ENCODE data around the gene RPGR. TPM values are rescaled to one million over a fixed set of nuclear protein-coding genes. Genes with fewer than 3 reads are reported as not detected.

RPGR gene
- total RNA-seq, 1 experiment from 2014 or later, result 10.4 TPM

- no peaks in the 10 kb centered on the region for H3K27me3 ChIP-seq (ENCODE audit: insufficient read depth, low read length)
- no peaks in the 10 kb centered on the region for H3K36me3 ChIP-seq (ENCODE audit: control insufficient read depth in 1 of 2, insufficient read depth in 2 of 2, low read length in 2 of 2)
- H2AFZ ChIP-seq (ENCODE audit: low read depth, low read length, poor library complexity, severe bottlenecking), result no peak overlapping the region
- H3K79me2 ChIP-seq (ENCODE audit: insufficient read depth, low read length), result no peaks in the 10 kb centered on the region
- no TSS peak for BruUV-seq (replicated peaks)
- H3K4me3 ChIP-seq (replicated peaks in 1 of 2; ENCODE audit: low read depth in 1 of 2, low read length in 2 of 2), result no peak overlapping the region
- TF ChIP-seq JUND (IDR thresholded peaks at IDR 0.05), result no peak
- no peak for TF ChIP-seq CBX3 (IDR thresholded peaks at IDR 0.05; ENCODE audit: low read depth)
- TF ChIP-seq CTCF (IDR thresholded peaks at IDR 0.05 in 2 of 3, conservative IDR thresholded peaks at IDR 0.05 in 1 of 3; ENCODE audit: borderline replicate concordance in 1 of 3, insufficient read depth in 1 of 3, low read depth in 2 of 3, low read length in 2 of 3), result no peak
- no peak for TF ChIP-seq REST (IDR thresholded peaks at IDR 0.05; ENCODE audit: low read depth)
- TF ChIP-seq ELF1 (IDR thresholded peaks at IDR 0.05; ENCODE audit: borderline replicate concordance, low read depth), result no peak
- no peak for TF ChIP-seq YY1 (IDR thresholded peaks at IDR 0.05; ENCODE audit: extremely low read depth, insufficient replicate concordance, low read depth, low read length)
- TF ChIP-seq EZH2 (IDR thresholded peaks at IDR 0.05), result no peak
- TF ChIP-seq FOSL1 (IDR thresholded peaks at IDR 0.05; ENCODE audit: low read depth), result no peak
- TF ChIP-seq, protein P1, sequence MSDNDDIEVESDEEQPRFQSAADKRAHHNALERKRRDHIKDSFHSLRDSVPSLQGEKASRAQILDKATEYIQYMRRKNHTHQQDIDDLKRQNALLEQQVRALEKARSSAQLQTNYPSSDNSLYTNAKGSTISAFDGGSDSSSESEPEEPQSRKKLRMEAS (IDR thresholded peaks at IDR 0.05), result no peak
- TF ChIP-seq CEBPB (IDR thresholded peaks at IDR 0.05; ENCODE audit: low read depth), result no peak
- no peak for TF ChIP-seq SIN3A (IDR thresholded peaks at IDR 0.05; ENCODE audit: low read depth)
- TF ChIP-seq POLR2A (IDR thresholded peaks at IDR 0.05; ENCODE audit: borderline replicate concordance, extremely low read depth, insufficient read depth, insufficient read length), result no peak
- TF ChIP-seq TCF7L2 (IDR thresholded peaks at IDR 0.05; ENCODE audit: borderline replicate concordance, extremely low read depth, insufficient read depth, insufficient read length), result no peak
- TF ChIP-seq SRF (IDR thresholded peaks at IDR 0.05; ENCODE audit: low read depth), result no peak
- no peak for TF ChIP-seq EGR1 (IDR thresholded peaks at IDR 0.05; ENCODE audit: low read depth)
- TF ChIP-seq SP1 (IDR thresholded peaks at IDR 0.05; ENCODE audit: low read depth), result no peak
- no peak for TF ChIP-seq ZNF274 (IDR thresholded peaks at IDR 0.05; ENCODE audit: low read depth, low read length)
- TF ChIP-seq EZH2phosphoT487 (IDR thresholded peaks at IDR 0.05; ENCODE audit: borderline replicate concordance), result no peak
- TF ChIP-seq, protein P2, sequence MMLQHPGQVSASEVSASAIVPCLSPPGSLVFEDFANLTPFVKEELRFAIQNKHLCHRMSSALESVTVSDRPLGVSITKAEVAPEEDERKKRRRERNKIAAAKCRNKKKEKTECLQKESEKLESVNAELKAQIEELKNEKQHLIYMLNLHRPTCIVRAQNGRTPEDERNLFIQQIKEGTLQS (IDR thresholded peaks at IDR 0.05), result no peak
- H3K4me1 ChIP-seq (ENCODE audit: control insufficient read depth in 1 of 2, insufficient read depth in 2 of 2, low read length in 2 of 2), result no peaks in the 10 kb centered on the region
- intact Hi-C loops (cut with micrococcal nuclease), result no loop called here
- H3K9ac ChIP-seq (ENCODE audit: low read length), result no peak overlapping the region
- no peak for ATAC-seq
- H3K4me2 ChIP-seq (ENCODE audit: low read length), result no peak overlapping the region
- no peak for DNase-seq (ENCODE audit: low read depth, low spot score)
- H3K27ac ChIP-seq (ENCODE audit: low read depth, low read length), result no peak overlapping the region
- ChIA-PET POLR2A (no interaction called here), CTCF (no interaction called here), RAD21 (ENCODE audit: low non-redundant PET in 1 of 2, low total read pairs in 2 of 2, uncharacterized antibody in 2 of 2, unreplicated experiment in 2 of 2) (no interaction called here)
- no peaks in the 10 kb centered on the region for H3K9me2 ChIP-seq (ENCODE audit: insufficient read depth)
- H3K9me3 ChIP-seq (ENCODE audit: control insufficient read depth in 1 of 2, insufficient read depth in 1 of 2, low read depth in 1 of 2, low read length in 2 of 2), result no peaks in the 10 kb centered on the region
- no peaks in the 10 kb centered on the region for H4K20me1 ChIP-seq (ENCODE audit: insufficient read depth)
Observed at GRCh38 chrX:38351346-38351745, 24.0 kb upstream of the RPGR start.
